Activated CD4-positive, alpha-beta T cell treated with anti-CD3 and anti-CD28 coated beads for 24 hours (primary cell): ENCODE measurements around the gene ADGRB2.

ENCODE experiments used
- DNase-seq, 2 donors: peaks; one replicate each; pipeline ENCODE4 v3.0.0-alpha.2; 2020; ENCODE audit warnings: low read depth in 2 of 2

Gene ADGRB2

GRCh38 chr1:31702836-31703404 is 61.2 kb downstream of the ADGRB2 start:
- no peak for DNase-seq

DNA sequence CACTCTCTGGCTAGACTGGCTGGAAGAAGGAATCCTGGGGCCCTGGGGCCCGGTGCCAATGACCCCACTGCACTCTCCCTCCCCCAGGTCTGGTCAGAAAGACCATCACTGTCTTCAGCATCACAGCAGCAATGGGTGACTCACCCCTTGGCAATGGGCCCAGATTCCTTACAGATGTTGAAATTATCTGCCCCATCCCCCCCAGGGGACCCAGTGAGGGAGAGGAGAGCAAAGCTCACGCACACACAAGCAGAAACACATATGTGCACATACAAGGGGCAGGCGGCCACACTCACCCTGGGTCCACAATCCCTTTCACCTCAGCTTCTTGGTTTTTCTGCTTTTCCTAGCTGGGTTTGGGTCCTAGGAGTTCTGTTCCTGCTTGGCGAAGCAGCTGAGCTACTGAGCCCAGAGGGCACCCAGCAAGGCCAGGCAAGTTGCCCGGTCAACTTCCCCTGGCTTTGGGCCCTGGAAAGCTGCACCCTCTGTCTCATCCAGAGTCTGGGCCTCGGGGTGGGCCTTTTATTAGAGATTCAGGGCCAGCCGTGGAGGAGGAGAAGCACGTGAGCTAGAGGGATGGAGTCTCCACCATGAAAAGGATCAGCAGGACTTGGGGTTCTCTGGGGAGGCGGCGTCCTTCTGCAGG is 62.9 kb downstream of the ADGRB2 start:
- DNase-seq: no peak

- no peak for DNase-seq
Measured at GRCh38 chr1:31700468-31701090, 63.6 kb downstream of the ADGRB2 start.

DNA sequence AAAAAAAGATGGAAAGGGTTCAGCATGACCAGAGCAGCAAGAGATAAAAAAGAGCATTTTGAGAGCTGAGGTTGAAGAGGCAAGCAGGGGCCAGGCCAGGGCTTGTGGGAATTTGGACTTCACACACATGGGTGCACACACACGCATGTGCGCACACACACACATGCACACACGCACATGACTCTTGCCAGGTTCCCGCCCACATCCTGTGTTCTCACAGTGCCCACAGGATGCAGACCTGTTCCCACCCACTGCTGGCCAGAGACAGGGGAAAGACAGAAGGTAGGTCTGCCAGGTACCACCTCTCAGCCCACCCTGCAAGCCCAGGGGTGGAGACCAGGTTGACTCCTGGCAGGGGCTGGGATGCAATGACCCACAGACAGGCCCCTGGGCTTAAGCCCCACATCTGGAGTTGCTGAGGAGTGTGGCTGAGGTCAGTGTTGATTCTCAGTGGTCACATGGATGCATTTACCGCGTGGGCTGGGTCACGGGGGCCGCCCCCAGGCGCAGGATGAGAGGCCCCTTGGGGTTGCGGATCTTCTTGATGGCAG is 64.7 kb downstream of the ADGRB2 start:
- no peak for DNase-seq

- no peak for DNase-seq
Measured at GRCh38 chr1:31697369-31697984, 66.7 kb downstream of the ADGRB2 start.

DNA sequence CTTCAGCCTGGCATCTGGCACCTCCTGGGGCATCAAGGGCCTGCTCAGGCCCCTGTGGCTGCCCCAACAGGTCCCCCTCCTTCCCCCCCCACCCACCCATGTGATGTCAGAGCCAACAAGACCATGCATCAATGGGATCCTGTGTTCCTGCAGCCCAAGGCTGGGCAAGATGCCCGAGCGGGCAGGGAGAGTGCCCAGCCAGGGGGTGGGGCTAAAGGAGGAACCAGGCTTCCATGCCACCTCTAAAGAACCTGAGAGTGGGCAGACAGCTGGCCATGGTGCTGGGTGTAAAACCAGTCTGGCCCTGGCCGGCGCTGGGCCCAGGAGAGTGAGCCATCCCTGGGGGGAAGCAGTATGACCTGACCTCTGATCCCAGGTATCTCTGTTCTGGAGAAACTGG is 67.9 kb downstream of the ADGRB2 start:
- no peak for DNase-seq

DNA sequence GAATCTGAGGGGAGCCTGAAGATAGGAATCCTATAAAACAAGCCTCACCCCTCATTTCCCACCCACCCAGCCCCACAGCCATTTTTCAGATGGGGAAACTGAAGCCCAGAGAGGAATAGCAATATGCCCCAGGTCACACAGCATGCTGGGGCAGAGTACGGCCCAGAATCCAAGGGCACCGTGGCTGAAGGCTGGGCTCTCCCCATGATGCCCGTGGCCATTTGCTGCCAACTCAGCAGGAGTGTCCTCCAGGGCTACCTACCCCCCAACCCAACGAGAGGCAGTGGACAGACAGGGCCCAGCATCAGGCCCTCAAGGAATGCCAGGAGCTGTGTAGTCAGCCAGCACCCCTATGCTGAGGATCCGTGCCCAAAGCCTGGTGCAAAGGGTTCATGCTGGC is 68.8 kb downstream of the ADGRB2 start:
- DNase-seq: no peak

DNA sequence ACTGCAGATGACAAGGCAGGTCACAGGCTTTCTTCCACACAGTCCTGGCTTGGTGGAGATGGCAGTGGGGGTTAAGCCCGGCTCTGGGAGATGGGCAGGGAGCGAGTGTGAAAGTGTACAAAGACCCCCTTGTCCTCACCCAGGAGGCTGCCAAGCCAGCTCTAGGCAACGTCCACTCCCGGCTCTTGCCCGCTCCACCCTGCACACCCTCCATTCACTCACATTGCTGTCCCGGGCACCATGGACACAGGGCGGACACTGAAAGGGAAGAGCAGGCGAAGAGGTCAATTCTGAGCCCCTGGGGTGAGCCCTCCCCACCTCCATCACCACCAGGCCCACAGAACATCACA is 69.2 kb downstream of the ADGRB2 start:
- no peak for DNase-seq

- no peak for DNase-seq
Measured at GRCh38 chr1:31694069-31694963, 69.8 kb downstream of the ADGRB2 start.

- DNase-seq: no peak
Measured at GRCh38 chr1:31693231-31693630, 70.9 kb downstream of the ADGRB2 start.

DNA sequence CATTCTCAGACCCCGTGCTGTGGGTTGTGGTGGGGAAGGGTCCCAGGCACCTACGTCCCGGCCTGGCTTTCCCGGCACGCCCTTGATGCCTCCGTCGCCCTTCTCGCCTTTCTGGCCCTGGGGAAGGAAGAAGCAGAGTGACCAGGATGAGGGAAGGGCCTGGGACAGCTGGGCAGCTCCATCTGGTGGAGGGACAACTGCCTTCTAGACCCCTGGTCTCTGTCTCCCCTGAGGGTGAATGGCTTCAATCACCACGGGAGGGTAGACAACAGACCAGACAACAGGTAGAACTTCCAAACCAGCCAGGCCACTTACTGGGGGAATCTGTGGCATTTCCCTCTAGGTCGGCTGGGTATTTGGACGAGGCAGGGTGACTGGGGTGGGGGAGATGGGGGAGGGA is 72.2 kb downstream of the ADGRB2 start:
- no peak for DNase-seq

GRCh38 chr1:31691446-31691845 is 72.7 kb downstream of the ADGRB2 start:
- no peak for DNase-seq

DNA sequence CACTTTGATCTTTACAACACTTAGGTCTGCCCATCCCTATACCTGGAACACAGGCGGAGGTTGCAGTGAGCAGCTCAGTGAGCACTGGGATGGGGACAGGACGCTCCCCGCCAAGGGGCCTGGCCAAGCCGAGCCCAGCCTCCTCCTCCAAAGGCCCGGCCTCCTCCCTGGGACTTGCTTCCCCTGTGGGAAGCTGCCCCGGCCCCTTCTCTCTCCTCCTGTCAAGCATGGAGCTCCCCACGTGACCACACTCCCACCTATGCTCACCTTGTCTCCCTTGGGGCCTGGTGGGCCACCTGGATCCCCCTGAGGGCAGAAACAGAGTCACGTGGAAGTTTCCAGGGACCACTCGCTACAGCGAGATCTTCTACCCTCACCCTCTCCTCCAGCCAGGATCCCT is 73.2 kb downstream of the ADGRB2 start:
- DNase-seq: no peak

DNA sequence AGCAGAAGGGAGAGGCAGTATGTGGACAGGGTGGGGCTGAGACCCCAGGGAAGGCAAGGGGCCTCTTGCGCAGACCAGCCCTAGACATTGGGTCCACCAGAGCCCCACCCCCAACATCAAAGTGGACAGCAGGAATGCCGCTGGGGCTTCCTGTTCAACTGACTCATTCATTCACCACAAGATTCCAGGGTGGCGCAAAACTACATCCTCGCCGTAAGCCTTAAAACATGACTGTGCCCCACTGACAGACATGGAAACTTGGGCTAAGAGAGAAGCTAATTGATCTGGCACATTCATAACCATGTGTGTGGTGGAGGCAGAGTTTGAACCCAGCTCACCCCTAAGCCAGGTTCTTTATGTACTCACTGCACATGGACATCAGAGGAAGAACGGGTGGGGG is 74.3 kb downstream of the ADGRB2 start:
- DNase-seq: no peak

- DNase-seq: no peak
Measured at GRCh38 chr1:31689379-31689778, 74.8 kb downstream of the ADGRB2 start.

- DNase-seq: no peak
Measured at GRCh38 chr1:31688233-31688918, 75.8 kb downstream of the ADGRB2 start.

- DNase-seq: no peak
Measured at GRCh38 chr1:31687601-31688000, 76.5 kb downstream of the ADGRB2 start.

GRCh38 chr1:31685795-31686194 is 78.3 kb downstream of the ADGRB2 start:
- DNase-seq: no peak

DNA sequence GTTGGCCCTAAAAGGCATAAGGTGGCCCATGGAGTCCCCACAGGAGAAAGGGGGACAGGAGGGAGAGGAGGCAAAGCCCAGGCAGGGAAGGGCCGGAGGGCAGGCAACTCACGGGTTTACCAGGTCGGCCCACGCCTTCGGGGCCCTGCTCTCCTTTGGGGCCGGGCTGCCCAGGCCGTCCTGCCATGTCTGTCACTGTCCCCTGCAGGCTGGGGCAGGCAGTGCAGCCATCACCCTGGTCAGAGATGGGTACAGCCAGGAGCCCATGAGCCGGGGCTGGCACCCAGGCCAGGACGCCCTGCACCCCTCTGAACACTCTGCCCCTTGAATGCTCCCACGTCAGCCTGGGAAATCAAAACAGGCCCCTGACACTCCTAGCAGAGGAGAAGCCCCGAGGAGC is 80.1 kb downstream of the ADGRB2 start:
- DNase-seq: no peak

DNA sequence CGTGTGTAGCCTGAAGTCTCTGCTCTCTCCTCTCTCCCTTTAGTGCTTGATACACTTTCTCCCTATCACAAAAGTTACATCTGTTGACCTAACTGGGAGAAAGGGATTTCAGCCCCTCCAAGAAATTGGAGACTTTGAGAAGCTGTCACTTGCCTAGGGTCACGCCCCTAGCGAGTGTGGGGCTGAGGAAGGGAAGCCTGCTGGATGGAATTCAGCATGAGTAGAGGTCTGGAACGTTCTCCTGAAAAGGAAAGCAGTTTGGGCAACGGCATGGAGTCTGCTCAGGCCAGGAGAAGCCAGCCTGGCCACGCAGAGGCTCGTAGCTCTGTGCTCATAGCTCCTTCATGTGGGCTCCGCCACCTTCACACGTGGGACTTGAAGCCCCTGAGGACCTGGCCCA is 82.7 kb downstream of the ADGRB2 start:
- DNase-seq: no peak

- DNase-seq: no peak
Measured at GRCh38 chr1:31679676-31680230, 84.4 kb downstream of the ADGRB2 start.
